HUES64 (cell line): ENCODE results near the gene HMX1.

Source experiments
- H3K27ac ChIP-seq: 2 replicates; pipeline ENCODE4 v1.7.0; 2013; ENCODE audit warnings: low read depth, low read length, inconsistent platforms
- H3K27me3 ChIP-seq: 2 replicates; pipeline ENCODE4 v1.6.1; 2013; ENCODE audit warnings: mild to moderate bottlenecking, low read length; ENCODE audit not compliant: insufficient read depth
- H3K36me3 ChIP-seq: 2 replicates; pipeline ENCODE4 v1.6.1; 2013; ENCODE audit warnings: mild to moderate bottlenecking, low read length; ENCODE audit not compliant: insufficient read depth
- H3K4me1 ChIP-seq: 2 replicates; pipeline ENCODE4 v1.6.1; 2013; ENCODE audit warnings: mild to moderate bottlenecking, low read length, moderate library complexity; ENCODE audit not compliant: insufficient read depth
- H3K4me3 ChIP-seq: 2 replicates; pipeline ENCODE4 v1.5.1; 2013; ENCODE audit warnings: mild to moderate bottlenecking, low read length, moderate library complexity
- H3K9ac ChIP-seq: 2 replicates; pipeline ENCODE4 v1.6.1; 2013; ENCODE audit warnings: mild to moderate bottlenecking, low read depth, low read length
- H3K9me3 ChIP-seq: 2 replicates; pipeline ENCODE4 v1.6.1; 2013; ENCODE audit warnings: low read depth, low read length; ENCODE audit not compliant: insufficient read depth
- WGBS: fragments of 150-250, 120-280 bp; methylation state at CpG from one replicate; pipeline ENCODE4 v1.1.7; 2013; ENCODE audit warnings: missing lambda C conversion rate; 5-methylcytosine and 5-hydroxymethylcytosine counted together

The HMX1 gene

GRCh38 chr4:8864912-8865680 is 6.5 kb downstream of the HMX1 start:
- WGBS, result 67% methylated on average over 32 of the region's 32 CpGs
- Histone ChIP-seq H3K4me1 (peaks cover under 1% of the 10 kb centered on the region; the same call in 1 of the 2 replicates), H3K27me3 (peaks cover 100% of the 10 kb centered on the region)

GRCh38 chr4:8863686-8864682 is 7.7 kb downstream of the HMX1 start:
- H3K4me3 ChIP-seq, result no peak overlapping the region
- H3K27me3 ChIP-seq, result peaks cover 100% of the 10 kb centered on the region
- WGBS, result 42% methylated on average over 31 of the region's 31 CpGs

More at GRCh38 chr4:8864912-8865680, 6.5 kb downstream of the HMX1 start:
- H3K4me3 ChIP-seq, result no peak overlapping the region
- no peaks in the 10 kb centered on the region for H3K36me3 ChIP-seq
- no peak overlapping the region for H3K27ac ChIP-seq
- H3K9ac ChIP-seq, result no peak overlapping the region
- H3K9me3 ChIP-seq, result no peaks in the 10 kb centered on the region

GRCh38 chr4:8862800-8863685 is 8.6 kb downstream of the HMX1 start:
- Histone ChIP-seq H3K9me3 (no peaks in the 10 kb centered on the region), H3K36me3 (no peaks in the 10 kb centered on the region), H3K4me1 (no peaks in the 10 kb centered on the region), H3K27ac (no peak overlapping the region), H3K27me3 (peaks cover 100% of the 10 kb centered on the region), H3K4me3 (no peak overlapping the region), H3K9ac (no peak overlapping the region)
- 13% methylated on average over 41 of the region's 41 CpGs for WGBS

More at GRCh38 chr4:8863686-8864682, 7.7 kb downstream of the HMX1 start:
- H3K9me3 ChIP-seq, result no peaks in the 10 kb centered on the region
- no peaks in the 10 kb centered on the region for H3K36me3 ChIP-seq
- H3K9ac ChIP-seq, result no peak overlapping the region
- H3K4me1 ChIP-seq, result no peaks in the 10 kb centered on the region
- no peak overlapping the region for H3K27ac ChIP-seq

GRCh38 chr4:8862334-8862733 is 9.3 kb downstream of the HMX1 start:
- Histone ChIP-seq H3K9ac (no peak overlapping the region), H3K27ac (no peak overlapping the region), H3K4me1 (no peaks in the 10 kb centered on the region), H3K4me3 (no peak overlapping the region), H3K36me3 (no peaks in the 10 kb centered on the region), H3K9me3 (no peaks in the 10 kb centered on the region), H3K27me3 (peaks cover 100% of the 10 kb centered on the region)
- WGBS, result 31% methylated on average over 5 of the region's 5 CpGs

GRCh38 chr4:8861576-8862295 is 9.9 kb downstream of the HMX1 start:
- Histone ChIP-seq H3K4me3 (peak overlapping the region; percentile 43), H3K4me1 (no peaks in the 10 kb centered on the region), H3K36me3 (no peaks in the 10 kb centered on the region), H3K9me3 (no peaks in the 10 kb centered on the region), H3K27ac (no peak overlapping the region), H3K27me3 (peaks cover 100% of the 10 kb centered on the region), H3K9ac (no peak overlapping the region)
- 3% methylated on average over 64 of the region's 64 CpGs for whole genome bisulfite sequencing

- H3K27ac ChIP-seq, result no peak overlapping the region
- H3K9me3 ChIP-seq, result no peaks in the 10 kb centered on the region
- no peaks in the 10 kb centered on the region for H3K36me3 ChIP-seq
- WGBS, result under 1% methylated on average over 73 of the region's 82 CpGs
- no peaks in the 10 kb centered on the region for H3K4me1 ChIP-seq
- H3K27me3 ChIP-seq, result peaks cover 100% of the 10 kb centered on the region
- H3K9ac ChIP-seq, result no peak overlapping the region
- H3K4me3 ChIP-seq, result peak overlapping the region; percentile 43
These were observed 10.6 kb downstream of the HMX1 start for GRCh38 chr4:8860892-8861575.

GRCh38 chr4:8860096-8860891 is 11.3 kb downstream of the HMX1 start:
- Histone ChIP-seq H3K4me3 (peak overlapping the region; percentile 33), H3K27me3 (peaks cover 100% of the 10 kb centered on the region)
- 2% methylated on average over 65 of the region's 70 CpGs for WGBS

GRCh38 chr4:8859550-8860095 is 12.0 kb downstream of the HMX1 start:
- WGBS, result 7% methylated on average over 36 of the region's 38 CpGs
- H3K4me3 ChIP-seq, result no peak overlapping the region
- H3K27me3 ChIP-seq, result peaks cover 100% of the 10 kb centered on the region
- no peak overlapping the region for H3K27ac ChIP-seq
- H3K9ac ChIP-seq, result no peak overlapping the region
- H3K4me1 ChIP-seq, result peaks cover 10% of the 10 kb centered on the region
- H3K9me3 ChIP-seq, result no peaks in the 10 kb centered on the region
- H3K36me3 ChIP-seq, result no peaks in the 10 kb centered on the region

More at GRCh38 chr4:8860096-8860891, 11.3 kb downstream of the HMX1 start:
- Histone ChIP-seq H3K9me3 (no peaks in the 10 kb centered on the region), H3K36me3 (no peaks in the 10 kb centered on the region), H3K4me1 (peaks cover 3% of the 10 kb centered on the region; the same call in 1 of the 2 replicates), H3K9ac (no peak overlapping the region), H3K27ac (no peak overlapping the region; the same call in 1 of the 2 replicates)

GRCh38 chr4:8858701-8859210 is 12.9 kb downstream of the HMX1 start:
- H3K9ac ChIP-seq, result no peak overlapping the region
- H3K27ac ChIP-seq, result no peak overlapping the region
- H3K27me3 ChIP-seq, result peaks cover 100% of the 10 kb centered on the region
- no peak overlapping the region for H3K4me3 ChIP-seq
- peaks cover 13% of the 10 kb centered on the region for H3K4me1 ChIP-seq
- no peaks in the 10 kb centered on the region for H3K36me3 ChIP-seq
- WGBS, result 7% methylated on average over 15 of the region's 19 CpGs
- no peaks in the 10 kb centered on the region for H3K9me3 ChIP-seq
